CD8-positive, alpha-beta memory T cell (primary cell): ENCODE results near the gene MAP4K2. TPM values are rescaled to one million over a fixed set of nuclear protein-coding genes. Genes with fewer than 3 reads are reported as not detected.

Experiments used
- CTCF ChIA-PET: fragments of 350-600 bp; sonication (Branson Sonifier 250); formaldehyde crosslinking; loops from one replicate; lab custom pipeline; 2021; ENCODE audit warnings: antibody characterized with exemption; lab: Charles Lee
- POLR2A ChIA-PET: fragments of 350-600 bp; sonication (Branson Sonifier 250); formaldehyde crosslinking; loops from one replicate; lab custom pipeline; 2021; ENCODE audit warnings: antibody characterized with exemption; lab: Charles Lee
- DNase-seq, 5 donors: peaks; one replicate each; pipeline versions ENCODE4 v3.0.0 to v3.0.0-alpha.2; 2020 to 2022; ENCODE audit warnings: mixed read lengths in 1 of 5
- H3K27ac ChIP-seq: one replicate; pipeline ENCODE4 v1.7.0; 2013; ENCODE audit warnings: low read depth, mild to moderate bottlenecking, low read length, moderate library complexity
- H3K27me3 ChIP-seq: 2 replicates; pipeline ENCODE4 v1.7.0; 2013; ENCODE audit warnings: low read length, mild to moderate bottlenecking; ENCODE audit not compliant: insufficient read depth, poor library complexity, severe bottlenecking
- H3K36me3 ChIP-seq: 2 replicates; pipeline ENCODE4 v1.7.0; 2013; ENCODE audit warnings: mild to moderate bottlenecking, low read length, moderate library complexity; ENCODE audit not compliant: insufficient read depth
- H3K4me1 ChIP-seq: 2 replicates; pipeline ENCODE4 v1.7.0; 2013; ENCODE audit warnings: mild to moderate bottlenecking, low read length, moderate library complexity; ENCODE audit not compliant: insufficient read depth
- H3K4me3 ChIP-seq: 2 replicates; pipeline ENCODE4 v1.7.0; 2013; ENCODE audit warnings: mild to moderate bottlenecking, low read length
- H3K9me3 ChIP-seq: 2 replicates; pipeline ENCODE4 v1.7.0; 2013; ENCODE audit warnings: mild to moderate bottlenecking, low read length
- H3K27ac Mint-ChIP-seq, 8 donors: one replicate each; pipeline ENCODE4 v1.8.0; 2020 to 2021; ENCODE audit warnings: mixed read lengths in 8 of 8, mild to moderate bottlenecking in 6 of 8, inconsistent platforms in 3 of 8, moderate library complexity in 3 of 8
- H3K27me3 Mint-ChIP-seq, 2 donors: one replicate each; pipeline ENCODE4 v1.8.0; 2020 to 2021; ENCODE audit warnings: mixed read lengths in 2 of 2, mild to moderate bottlenecking in 1 of 2, moderate library complexity in 1 of 2
- H3K36me3 Mint-ChIP-seq, 3 donors: one replicate each; pipeline ENCODE4 v1.8.0; 2020 to 2021; ENCODE audit warnings: mixed read lengths in 3 of 3, inconsistent platforms in 1 of 3, mild to moderate bottlenecking in 1 of 3
- H3K4me1 Mint-ChIP-seq, 3 donors: one replicate each; pipeline ENCODE4 v1.8.0; 2020 to 2021; ENCODE audit warnings: mixed read lengths in 3 of 3, inconsistent platforms in 1 of 3, mild to moderate bottlenecking in 1 of 3
- H3K4me3 Mint-ChIP-seq, 7 donors: one replicate each; pipeline ENCODE4 v1.8.0; 2020 to 2021; ENCODE audit warnings: mixed read lengths in 7 of 7, mild to moderate bottlenecking in 6 of 7, moderate library complexity in 4 of 7, inconsistent platforms in 2 of 7
- H3K9me3 Mint-ChIP-seq, 5 donors: one replicate each; pipeline ENCODE4 v1.8.0; 2020 to 2022; ENCODE audit warnings: mixed read lengths in 5 of 5, mild to moderate bottlenecking in 3 of 5, moderate library complexity in 2 of 5, inconsistent platforms in 1 of 5
- polyA plus RNA-seq: library from polyadenylated mRNA; unstranded; fragments of 300-500 nt; fragmentation: Illumina TruSeq; gene quantifications from one replicate; pipeline ENCODE4 v1.2.3, GENCODE V29; 2021
- total RNA-seq, 2 experiments: library from RNA; stranded (reverse); gene quantifications; one replicate each; pipeline ENCODE4 v1.2.3, GENCODE V29; 2021

The MAP4K2 gene
- total RNA-seq: 10 to 100 TPM; 54.8 to 55.3 TPM
- 39.0 TPM for polyA plus RNA-seq

- Histone ChIP-seq H3K27ac (peak within 1 kb of the TSS; percentile 78), H3K4me3 (peak within 1 kb of the TSS; percentile 83), H3K27me3 (no peaks in the 10 kb centered on the region), H3K4me1 (peaks cover 28% of the 10 kb centered on the region), H3K9me3 (no peaks in the 10 kb centered on the region), H3K36me3 (peaks cover 23% of the 10 kb centered on the region)
- Mint-ChIP-seq H3K4me3 (peak within 1 kb of the TSS; percentile 83 to 95 (median 88)), H3K4me1 (peaks cover 23 to 45% (median 23%) of the 10 kb centered on the region in 3 donors), H3K36me3 (peaks cover 0 to 65% (median 3%) of the 10 kb centered on the region in 3 donors), H3K9me3 (no peaks in the 10 kb centered on the region), H3K27ac (peak within 1 kb of the TSS; percentile 80 to 98 (median 96)), H3K27me3 (peaks cover 0 to 4% of the 10 kb centered on the region in 2 donors)
- POLR2A ChIA-PET: interaction anchor here (0.6 to 4.9 kb wide), 6 partner anchors 17 to 388 kb away, joined by 3 to 46 read pairs (median 4); partner anchors contain the start of genes CDC42BPG, RASGRP2 and SF1
- CTCF ChIA-PET: interaction anchor here (0.8 to 2.2 kb wide), 7 partner anchors 9 to 61 kb away, joined by 3 to 9 read pairs (median 3); partner anchors contain the start of gene RASGRP2
- DNase-seq: peak; percentile 87 to 90 (median 88)
Measured at GRCh38 chr11:64803158-64803845, at the start of gene MAP4K2. TSS of gene MAP4K2 (minus strand) at chr11:64803214. CDS start at chr11:64803149, 65 bp downstream.

GRCh38 chr11:64851831-64852351 lies 48.9 kb upstream of the MAP4K2 start:
- no peaks in the 10 kb centered on the region for H3K27me3 Mint-ChIP-seq
- peak in 2 of 5 donors; percentile 29 for DNase-seq

GRCh38 chr11:64850979-64851567 lies 48.1 kb upstream of the MAP4K2 start:
- peaks cover 86% of the 10 kb centered on the region for H3K4me1 ChIP-seq
- no peak overlapping the region for H3K4me3 ChIP-seq
- peak; percentile 56 to 74 (median 65) for DNase-seq
- H3K27me3 Mint-ChIP-seq: no peaks in the 10 kb centered on the region
- peak overlapping the region; percentile 35 for H3K27ac ChIP-seq
- H3K9me3 ChIP-seq: no peaks in the 10 kb centered on the region
- peaks cover 5% of the 10 kb centered on the region for H3K36me3 ChIP-seq
- ChIA-PET POLR2A (interaction anchor here (0.7 to 24.3 kb wide), 6 partner anchors 8 to 72 kb away, joined by 3 to 569 read pairs (median 16); partner anchors contain the start of genes EHD1 and SF1), CTCF (interaction anchor here (1.0 to 32.1 kb wide), 4 partner anchors 12 to 72 kb away, joined by 3 to 1256 read pairs (median 160); partner anchors contain the start of genes ATG2A, EHD1 and SF1)
- H3K4me3 Mint-ChIP-seq: peak overlapping the region in 6 of 7 donors; percentile 29 to 88 (median 68)
- H3K4me1 Mint-ChIP-seq: peaks cover 76 to 90% (median 89%) of the 10 kb centered on the region in 3 donors
- peak overlapping the region; percentile 91 to 100 (median 95) for H3K27ac Mint-ChIP-seq
- H3K27me3 ChIP-seq: no peaks in the 10 kb centered on the region
- H3K9me3 Mint-ChIP-seq: no peaks in the 10 kb centered on the region
- H3K36me3 Mint-ChIP-seq: peaks cover 3 to 42% (median 9%) of the 10 kb centered on the region in 3 donors

More at GRCh38 chr11:64851831-64852351, 48.9 kb upstream of the MAP4K2 start:
- peaks cover 84 to 97% (median 96%) of the 10 kb centered on the region in 3 donors for H3K4me1 Mint-ChIP-seq
- Histone ChIP-seq H3K4me3 (peak overlapping the region; percentile 34), H3K9me3 (no peaks in the 10 kb centered on the region), H3K27ac (peak overlapping the region; percentile 35), H3K36me3 (peaks cover 11% of the 10 kb centered on the region), H3K27me3 (no peaks in the 10 kb centered on the region), H3K4me1 (peaks cover 93% of the 10 kb centered on the region)
- CTCF ChIA-PET: interaction anchor here (15.6 to 32.1 kb wide), 2 partner anchors 12 to 34 kb away, joined by 318 to 1256 read pairs; partner anchors contain the start of gene EHD1
- H3K9me3 Mint-ChIP-seq: no peaks in the 10 kb centered on the region
- H3K4me3 Mint-ChIP-seq: peak overlapping the region; percentile 50 to 84 (median 68)
- POLR2A ChIA-PET: interaction anchor here (0.8 to 24.3 kb wide), 4 partner anchors 14 to 266 kb away, joined by 3 to 569 read pairs (median 108); partner anchors contain the start of genes EHD1, SF1 and ZNHIT2
- peak overlapping the region; percentile 91 to 100 (median 95) for H3K27ac Mint-ChIP-seq
- H3K36me3 Mint-ChIP-seq: peaks cover 3 to 51% (median 9%) of the 10 kb centered on the region in 3 donors

- Mint-ChIP-seq H3K27ac (peak overlapping the region; percentile 45 to 100 (median 82)), H3K4me3 (peak overlapping the region in 3 of 7 donors; percentile 15 to 51 (median 22)), H3K27me3 (no peaks in the 10 kb centered on the region), H3K36me3 (peaks cover 0 to 30% (median 0%) of the 10 kb centered on the region in 3 donors), H3K9me3 (no peaks in the 10 kb centered on the region), H3K4me1 (peaks cover 68 to 83% (median 83%) of the 10 kb centered on the region in 3 donors)
- ChIA-PET CTCF (interaction anchor here (0.8 to 32.1 kb wide), 7 partner anchors 14 to 261 kb away, joined by 3 to 1256 read pairs (median 4); partner anchors contain the start of genes ARL2, EHD1, MAP4K2 and RASGRP2), POLR2A (interaction anchor here (1.1 to 24.3 kb wide), 6 partner anchors 9 to 45 kb away, joined by 3 to 569 read pairs (median 24); partner anchors contain the start of gene EHD1)
- H3K4me3 ChIP-seq: no peak overlapping the region
- H3K27me3 ChIP-seq: no peaks in the 10 kb centered on the region
- DNase-seq: no peak
- H3K27ac ChIP-seq: no peak overlapping the region
- H3K36me3 ChIP-seq: peaks cover 5% of the 10 kb centered on the region
- no peaks in the 10 kb centered on the region for H3K9me3 ChIP-seq
- peaks cover 78% of the 10 kb centered on the region for H3K4me1 ChIP-seq
Measured at GRCh38 chr11:64849598-64850356, 46.8 kb upstream of the MAP4K2 start.

- H3K4me1 ChIP-seq: peaks cover 72% of the 10 kb centered on the region
- Mint-ChIP-seq H3K27me3 (no peaks in the 10 kb centered on the region), H3K36me3 (peaks cover 0 to 23% (median 0%) of the 10 kb centered on the region in 3 donors), H3K27ac (peak overlapping the region in 7 of 8 donors; percentile 82 to 100 (median 88)), H3K4me1 (peaks cover 64 to 77% (median 76%) of the 10 kb centered on the region in 3 donors), H3K9me3 (no peaks in the 10 kb centered on the region), H3K4me3 (peak overlapping the region in 4 of 7 donors; percentile 17 to 51 (median 34))
- no peaks in the 10 kb centered on the region for H3K9me3 ChIP-seq
- H3K4me3 ChIP-seq: no peak overlapping the region
- H3K27ac ChIP-seq: no peak overlapping the region
- POLR2A ChIA-PET: interaction anchor here (1.1 to 24.3 kb wide), 8 partner anchors 10 to 75 kb away, joined by 3 to 569 read pairs (median 14); partner anchors contain the start of gene EHD1
- no peaks in the 10 kb centered on the region for H3K27me3 ChIP-seq
- DNase-seq: peak in 2 of 5 donors; percentile 56 to 66
- CTCF ChIA-PET: interaction anchor here (0.8 to 32.1 kb wide), 12 partner anchors 9 to 262 kb away, joined by 3 to 1256 read pairs (median 4); partner anchors contain the start of genes ARL2, EHD1, MAP4K2 and RASGRP2
- H3K36me3 ChIP-seq: no peaks in the 10 kb centered on the region
Measured at GRCh38 chr11:64848826-64849597, 46.0 kb upstream of the MAP4K2 start.

GRCh38 chr11:64848214-64848825 lies 45.3 kb upstream of the MAP4K2 start:
- Mint-ChIP-seq H3K27me3 (no peaks in the 10 kb centered on the region), H3K4me3 (peak overlapping the region in 4 of 7 donors; percentile 15 to 44 (median 26)), H3K27ac (peak overlapping the region; percentile 79 to 100 (median 88)), H3K9me3 (no peaks in the 10 kb centered on the region), H3K4me1 (peaks cover 61 to 76% (median 74%) of the 10 kb centered on the region in 3 donors), H3K36me3 (peaks cover 0 to 16% (median 0%) of the 10 kb centered on the region in 3 donors)
- Histone ChIP-seq H3K4me3 (no peak overlapping the region), H3K4me1 (peaks cover 72% of the 10 kb centered on the region), H3K27ac (no peak overlapping the region), H3K9me3 (no peaks in the 10 kb centered on the region), H3K27me3 (no peaks in the 10 kb centered on the region), H3K36me3 (no peaks in the 10 kb centered on the region)
- no peak for DNase-seq
- CTCF ChIA-PET: interaction anchor here (0.8 to 32.1 kb wide), 18 partner anchors 8 to 280 kb away, joined by 3 to 1256 read pairs (median 4); partner anchors contain the start of genes ARL2, EHD1, MAP4K2 and PPP2R5B
- POLR2A ChIA-PET: interaction anchor here (0.9 to 24.3 kb wide), 8 partner anchors 11 to 104 kb away, joined by 3 to 569 read pairs (median 14); partner anchors contain the start of gene EHD1
